Fibroblast of lung (primary cell): ENCODE data around the gene RAPGEF5. TPM values are rescaled to one million over a fixed set of nuclear protein-coding genes. Genes with fewer than 3 reads are reported as not detected.

ENCODE experiments used
- DNase-seq, 2 donors: peaks; one replicate each; pipeline versions ENCODE4 v3.0.0 to v3.0.0-alpha.2; 2010; ENCODE audit warnings: low read depth in 2 of 2
- H2AFZ ChIP-seq: 2 replicates; pipeline ENCODE4 v1.5.1; 2012; ENCODE audit warnings: low read length, control low read depth, inconsistent platforms
- H3K27ac ChIP-seq: 2 replicates; pipeline ENCODE4 v1.5.1; 2011; ENCODE audit warnings: low read length, control low read depth; ENCODE audit not compliant: insufficient read depth
- H3K27me3 ChIP-seq: 2 replicates; pipeline ENCODE4 v1.5.1; 2011; ENCODE audit warnings: mild to moderate bottlenecking, low read length; ENCODE audit not compliant: control insufficient read depth, insufficient read depth
- H3K36me3 ChIP-seq: 2 replicates; pipeline ENCODE4 v1.5.1; 2011; ENCODE audit warnings: low read length; ENCODE audit not compliant: control insufficient read depth, insufficient read depth
- H3K4me1 ChIP-seq: 2 replicates; pipeline ENCODE4 v1.5.1; 2011; ENCODE audit warnings: low read length; ENCODE audit not compliant: control insufficient read depth, insufficient read depth; ENCODE audit errors: extremely low read depth
- H3K4me2 ChIP-seq: 2 replicates; pipeline ENCODE4 v1.5.1; 2011; ENCODE audit warnings: low read length, control low read depth; ENCODE audit not compliant: insufficient read depth; ENCODE audit errors: extremely low read depth
- H3K4me3 ChIP-seq, 4 experiments: fragments of 200-600 bp in 1 of 4; sonication (generic) in 1 of 4; replicated peaks in 1 of 4; 2 replicates each; pipeline ENCODE4 v1.5.1; 2011 to 2016; ENCODE audit warnings: low read length in 4 of 4, low read depth in 3 of 4, mild to moderate bottlenecking in 3 of 4, control low read depth in 2 of 4, inconsistent platforms in 1 of 4, mixed read lengths in 1 of 4; ENCODE audit not compliant: insufficient read depth in 1 of 4; ENCODE audit errors: control extremely low read depth in 1 of 4
- H3K79me2 ChIP-seq: 2 replicates; pipeline ENCODE4 v1.5.1; 2012; ENCODE audit warnings: mild to moderate bottlenecking, low read length, inconsistent platforms; ENCODE audit not compliant: control insufficient read depth, insufficient read depth
- H3K9ac ChIP-seq: 2 replicates; pipeline ENCODE4 v1.5.1; 2011; ENCODE audit warnings: mild to moderate bottlenecking, low read length, control low read depth; ENCODE audit not compliant: insufficient read depth
- H3K9me3 ChIP-seq: 2 replicates; pipeline ENCODE4 v1.5.1; 2012; ENCODE audit warnings: low read depth, low read length; ENCODE audit not compliant: control insufficient read depth, insufficient read depth
- H4K20me1 ChIP-seq: 2 replicates; pipeline ENCODE4 v1.5.1; 2011; ENCODE audit warnings: low read length; ENCODE audit not compliant: control insufficient read depth, insufficient read depth; ENCODE audit errors: extremely low read depth
- CTCF ChIP-seq, 2 donors: IDR thresholded peaks in 1 of 2; conservative IDR thresholded peaks in 1 of 2; 1 replicate in 1 of 2; 2 replicates in 1 of 2; pipeline ENCODE4 v1.5.1; 2011 to 2012; ENCODE audit warnings: low read length in 2 of 2, control low read depth in 1 of 2, inconsistent platforms in 1 of 2, low read depth in 1 of 2, mild to moderate bottlenecking in 1 of 2
- EZH2 ChIP-seq: IDR thresholded peaks from 2 replicates; pipeline ENCODE4 v1.5.1; 2012; ENCODE audit warnings: low read length, control low read depth, mild to moderate bottlenecking; ENCODE audit errors: missing control alignments
- polyA plus RNA-seq, 2 donors: library from polyadenylated mRNA; depleted of rRNA in 1 of 2; stranded (reverse) in 1 of 2; unstranded in 1 of 2; fragments of >200 nt; gene quantifications; 2 replicates each; pipeline ENCODE4 v1.2.1, GENCODE V29; 2011 to 2012; ENCODE audit warnings: missing spikeins in 1 of 2
- total RNA-seq: library from RNA; depleted of rRNA; stranded (reverse); fragments of >200 nt; gene quantifications from 2 replicates; pipeline ENCODE4 v1.2.1, GENCODE V29; 2014

RAPGEF5 gene
- total and polyA plus RNA-seq, 2 donors (not counting 1 experiment from before 2014, with no cell fraction given), result 1.4 to 1.5 TPM

GRCh38 chr7:22331704-22332103 is 25.2 kb downstream of the RAPGEF5 start:
- Histone ChIP-seq H2AFZ (no peak overlapping the region), H3K9me3 (no peaks in the 10 kb centered on the region), H3K36me3 (no peaks in the 10 kb centered on the region), H3K4me1 (no peaks in the 10 kb centered on the region), H3K4me2 (no peak overlapping the region), H3K9ac (no peak overlapping the region), H3K27me3 (no peaks in the 10 kb centered on the region), H3K79me2 (no peaks in the 10 kb centered on the region), H3K4me3 (no peak overlapping the region), H3K27ac (no peak overlapping the region), H4K20me1 (no peaks in the 10 kb centered on the region)
- no peak for DNase-seq
- no peak for TF ChIP-seq CTCF (conservative IDR thresholded peaks at IDR 0.05 in 1 of 2, IDR thresholded peaks at IDR 0.05 in 1 of 2; ENCODE audit: low read depth in 1 of 2, low read length in 2 of 2)
- TF ChIP-seq EZH2, result no peak

GRCh38 chr7:22330903-22331302 is 26.1 kb downstream of the RAPGEF5 start:
- TF ChIP-seq EZH2 (no peak), CTCF (conservative IDR thresholded peaks at IDR 0.05 in 1 of 2, IDR thresholded peaks at IDR 0.05 in 1 of 2; ENCODE audit: low read depth in 1 of 2, low read length in 2 of 2) (no peak)

GRCh38 chr7:22329816-22330524 is 27.0 kb downstream of the RAPGEF5 start:
- DNase-seq, result no peak
- H3K4me3 ChIP-seq, result no peak overlapping the region
- H3K9ac ChIP-seq, result no peak overlapping the region
- TF ChIP-seq EZH2 (no peak), CTCF (conservative IDR thresholded peaks at IDR 0.05 in 1 of 2, IDR thresholded peaks at IDR 0.05 in 1 of 2; ENCODE audit: low read depth in 1 of 2, low read length in 2 of 2) (no peak)
- no peaks in the 10 kb centered on the region for H3K9me3 ChIP-seq
- H3K27me3 ChIP-seq, result no peaks in the 10 kb centered on the region
- no peaks in the 10 kb centered on the region for H3K36me3 ChIP-seq
- H2AFZ ChIP-seq, result no peak overlapping the region
- H3K79me2 ChIP-seq, result no peaks in the 10 kb centered on the region
- H3K4me1 ChIP-seq, result no peaks in the 10 kb centered on the region
- no peak overlapping the region for H3K27ac ChIP-seq
- no peaks in the 10 kb centered on the region for H4K20me1 ChIP-seq
- no peak overlapping the region for H3K4me2 ChIP-seq

More at GRCh38 chr7:22330903-22331302, 26.1 kb downstream of the RAPGEF5 start:
- H3K36me3 ChIP-seq, result no peaks in the 10 kb centered on the region
- H3K9me3 ChIP-seq, result no peaks in the 10 kb centered on the region
- no peaks in the 10 kb centered on the region for H3K4me1 ChIP-seq
- no peak overlapping the region for H3K4me2 ChIP-seq
- H3K27me3 ChIP-seq, result no peaks in the 10 kb centered on the region
- no peak overlapping the region for H3K27ac ChIP-seq
- H3K9ac ChIP-seq, result no peak overlapping the region
- no peaks in the 10 kb centered on the region for H3K79me2 ChIP-seq
- DNase-seq, result no peak
- H2AFZ ChIP-seq, result no peak overlapping the region
- H4K20me1 ChIP-seq, result no peaks in the 10 kb centered on the region
- no peak overlapping the region for H3K4me3 ChIP-seq
